H1 (cell line): ENCODE measurements around the gene ZNF695. TPM values are rescaled to one million over a fixed set of nuclear protein-coding genes. Genes with fewer than 3 reads are reported as not detected.

Source experiments
- CTCF ChIA-PET: fragments of 300-600 bp; sonication (Branson Sonifier 250); formaldehyde crosslinking; loops from one replicate; lab custom pipeline; 2021; ENCODE audit not compliant: partially characterized antibody; lab: Charles Lee
- POLR2A ChIA-PET: fragments of 300-600 bp; sonication (Branson Sonifier 250); formaldehyde crosslinking; loops from one replicate; lab custom pipeline; 2021; ENCODE audit warnings: inconsistent platforms; ENCODE audit not compliant: partially characterized antibody; lab: Charles Lee
- DNase-seq, 2 experiments: peaks; one replicate each; pipeline versions ENCODE4 v3.0.0 to v3.0.0-alpha.2; 2010 to 2022; ENCODE audit warnings: low spot score in 2 of 2, low read depth in 1 of 2, mixed read lengths in 1 of 2
- FAIRE-seq: peaks from 2 replicates; lab custom pipeline; 2011; peaks lifted over from hg19 to GRCh38; lab: Jason Lieb, UNC
- H2AFZ ChIP-seq: 2 replicates; pipeline ENCODE4 v1.8.1; 2012; ENCODE audit warnings: low read length, inconsistent platforms
- H2AK5ac ChIP-seq: 2 replicates; pipeline ENCODE4 v1.6.1; 2013; ENCODE audit warnings: low read depth, low read length
- H2BK120ac ChIP-seq: replicated peaks from 2 replicates; pipeline ENCODE3; 2013; ENCODE audit warnings: low read depth, low read length, inconsistent platforms
- H2BK12ac ChIP-seq: 2 replicates; pipeline ENCODE4 v1.6.1; 2013; ENCODE audit warnings: low read depth, low read length
- H2BK15ac ChIP-seq: 2 replicates; pipeline ENCODE4 v1.6.1; 2013; ENCODE audit warnings: low read length
- H2BK20ac ChIP-seq: 2 replicates; pipeline ENCODE4 v1.6.1; 2013; ENCODE audit warnings: low read length
- H2BK5ac ChIP-seq: 2 replicates; pipeline ENCODE4 v1.6.1; 2013; ENCODE audit warnings: low read depth, low read length
- H3K14ac ChIP-seq: 2 replicates; pipeline ENCODE4 v1.6.1; 2013; ENCODE audit warnings: inconsistent platforms; ENCODE audit not compliant: insufficient read length
- H3K18ac ChIP-seq: 2 replicates; pipeline ENCODE4 v1.6.1; 2013; ENCODE audit warnings: low read length; ENCODE audit errors: extremely low read depth
- H3K23ac ChIP-seq: 2 replicates; pipeline ENCODE4 v1.6.1; 2013; ENCODE audit warnings: inconsistent platforms; ENCODE audit not compliant: insufficient read length
- H3K23me2 ChIP-seq: 2 replicates; pipeline ENCODE4 v1.6.1; 2013; ENCODE audit warnings: low read depth, low read length
- H3K27ac ChIP-seq: 2 replicates; pipeline ENCODE4 v1.6.1; 2011; ENCODE audit warnings: low read depth, low read length, inconsistent platforms
- H3K27me3 ChIP-seq, 4 experiments: replicated peaks in 1 of 4; 1 replicate in 1 of 4; 2 replicates in 3 of 4; pipeline versions ENCODE4 v1.6.1 to v1.8.1; 2011 to 2013; ENCODE audit warnings: low read length in 3 of 4, mild to moderate bottlenecking in 3 of 4, inconsistent platforms in 2 of 4, mixed read lengths in 2 of 4, moderate library complexity in 1 of 4; ENCODE audit not compliant: control insufficient read depth in 3 of 4, insufficient read depth in 3 of 4; ENCODE audit errors: extremely low read depth in 1 of 4
- H3K36me3 ChIP-seq, 4 experiments: 2 replicates each; pipeline versions ENCODE4 v1.6.1 to v1.8.1; 2011 to 2013; ENCODE audit warnings: mild to moderate bottlenecking in 4 of 4, low read length in 3 of 4, moderate library complexity in 2 of 4, control low read depth in 1 of 4, inconsistent platforms in 1 of 4; ENCODE audit not compliant: insufficient read depth in 4 of 4, control insufficient read depth in 2 of 4
- H3K4ac ChIP-seq: replicated peaks from 2 replicates; pipeline ENCODE3; 2013; ENCODE audit warnings: low read length, low read depth, mixed read lengths, inconsistent platforms; ENCODE audit not compliant: insufficient read length
- H3K4me1 ChIP-seq, 4 experiments: replicated peaks in 1 of 4; 1 replicate in 1 of 4; 2 replicates in 3 of 4; pipeline versions ENCODE4 v1.6.1 to v1.8.1; 2011 to 2013; ENCODE audit warnings: low read length in 3 of 4, inconsistent platforms in 2 of 4, mixed read lengths in 1 of 4; ENCODE audit not compliant: insufficient read depth in 4 of 4, control insufficient read depth in 3 of 4
- H3K4me2 ChIP-seq, 2 experiments: 2 replicates each; pipeline versions ENCODE4 v1.6.1 to v1.8.1; 2011 to 2013; ENCODE audit warnings: low read depth in 2 of 2, low read length in 2 of 2, control low read depth in 1 of 2, inconsistent platforms in 1 of 2, mild to moderate bottlenecking in 1 of 2; ENCODE audit not compliant: insufficient read depth in 1 of 2
- H3K4me3 ChIP-seq, 4 experiments: fragments of 200-600, 300-600 bp in 1 of 4; sonication (generic), shearing (Covaris generic), sonication (Bioruptor Twin) in 1 of 4; 2 replicates each; pipeline versions ENCODE4 v1.5.1 to v1.8.1; 2011 to 2016; ENCODE audit warnings: low read length in 4 of 4, low read depth in 3 of 4, control low read depth in 2 of 4, inconsistent platforms in 2 of 4, mild to moderate bottlenecking in 2 of 4, mixed read lengths in 1 of 4, moderate library complexity in 1 of 4; ENCODE audit not compliant: insufficient read depth in 2 of 4; ENCODE audit errors: extremely low read depth in 1 of 4
- H3K56ac ChIP-seq: replicated peaks from 2 replicates; pipeline ENCODE3; 2013; ENCODE audit warnings: low read depth, mild to moderate bottlenecking, mixed read lengths, low read length, inconsistent platforms; ENCODE audit not compliant: insufficient read length
- H3K79me1 ChIP-seq: 2 replicates; pipeline ENCODE4 v1.6.1; 2013; ENCODE audit warnings: low read depth, low read length, control low read depth
- H3K79me2 ChIP-seq, 2 experiments: 2 replicates each; pipeline versions ENCODE4 v1.6.1 to v1.8.1; 2012 to 2013; ENCODE audit warnings: low read length in 2 of 2, mild to moderate bottlenecking in 2 of 2, inconsistent platforms in 1 of 2; ENCODE audit not compliant: insufficient read depth in 2 of 2, control insufficient read depth in 1 of 2
- H3K9ac ChIP-seq, 4 experiments: replicated peaks in 1 of 4; 1 replicate in 1 of 4; 2 replicates in 3 of 4; pipeline versions ENCODE4 v1.6.1 to v1.8.1; 2011 to 2013; ENCODE audit warnings: low read depth in 3 of 4, low read length in 3 of 4, control low read depth in 2 of 4, mild to moderate bottlenecking in 2 of 4, moderate library complexity in 2 of 4, inconsistent platforms in 1 of 4; ENCODE audit errors: extremely low read depth in 1 of 4
- H3K9me3 ChIP-seq, 2 experiments: 2 replicates each; pipeline versions ENCODE4 v1.6.1 to v1.8.1; 2012 to 2013; ENCODE audit warnings: mild to moderate bottlenecking in 2 of 2, moderate library complexity in 2 of 2, control low read depth in 1 of 2, inconsistent platforms in 1 of 2, low read depth in 1 of 2, low read length in 1 of 2, mixed read lengths in 1 of 2; ENCODE audit not compliant: insufficient read depth in 2 of 2
- H4K20me1 ChIP-seq, 2 experiments: replicated peaks in 1 of 2; 2 replicates each; pipeline versions ENCODE3 to v1.8.1; 2011 to 2013; ENCODE audit warnings: inconsistent platforms in 2 of 2, low read length in 2 of 2, mild to moderate bottlenecking in 1 of 2; ENCODE audit not compliant: insufficient read depth in 2 of 2, control insufficient read depth in 1 of 2
- H4K5ac ChIP-seq: 2 replicates; pipeline ENCODE4 v1.6.1; 2013; ENCODE audit warnings: low read length, low read depth, mixed read lengths, inconsistent platforms; ENCODE audit not compliant: insufficient read length
- H4K8ac ChIP-seq: 2 replicates; pipeline ENCODE4 v1.8.0; 2013; ENCODE audit warnings: mild to moderate bottlenecking, moderate library complexity, low read length, inconsistent platforms; ENCODE audit not compliant: insufficient read depth; ENCODE audit errors: extremely low read depth
- H4K91ac ChIP-seq: replicated peaks from 2 replicates; pipeline ENCODE3; 2013; ENCODE audit warnings: low read length, mixed read lengths, inconsistent platforms; ENCODE audit not compliant: insufficient read length
- BACH1 ChIP-seq: IDR thresholded peaks from 2 replicates; pipeline ENCODE4 v1.6.1; 2012; ENCODE audit warnings: low read length, improper control_type of control experiment
- KDM5A ChIP-seq: fragments of 200-600 bp; IDR thresholded peaks from 2 replicates; pipeline ENCODE4 v1.7.1; 2012; ENCODE audit warnings: mild to moderate bottlenecking, low read length, inconsistent platforms, mixed read lengths
- SP1 ChIP-seq: IDR thresholded peaks from 2 replicates; pipeline ENCODE4 v1.6.1; 2011; ENCODE audit warnings: low read depth, low read length
- SUZ12 ChIP-seq: fragments of 200-600 bp; sonication (generic); IDR thresholded peaks from 2 replicates; pipeline ENCODE4 v1.6.1; 2012; ENCODE audit warnings: mild to moderate bottlenecking, inconsistent platforms, low read length, moderate library complexity, mixed read lengths
- WGBS, 2 experiments: shearing (Covaris generic) in 1 of 2; methylation state at CpG; one replicate each; pipeline versions ENCODE4 v1.1.6 to v1.1.7; 2013 to 2015; ENCODE audit warnings: low lambda C conversion rate in 2 of 2, mixed read lengths in 2 of 2, inconsistent platforms in 1 of 2, low coverage in 1 of 2, missing lambda C conversion rate in 1 of 2; ENCODE audit not compliant: insufficient replicate concordance in 2 of 2, insufficient coverage in 1 of 2, insufficient read length in 1 of 2; ENCODE audit errors: extremely low coverage in 1 of 2, missing lambda C conversion rate in 1 of 2; 5-methylcytosine and 5-hydroxymethylcytosine counted together
- polyA plus RNA-seq, 7 experiments: library from polyadenylated mRNA; depleted of rRNA in 3 of 7; stranded (reverse) in 5 of 7; unstranded in 2 of 7; fragments of >200 nt in 5 of 7; fragments of 200-250 nt in 2 of 7; gene quantifications; 1 replicate in 5 of 7; 2 replicates in 1 of 7; 4 replicates in 1 of 7; pipeline versions ENCODE4 v1.2.1 to v1.2.3, GENCODE V29; 2011 to 2013; ENCODE audit warnings: missing spikeins in 2 of 7, mixed read lengths in 2 of 7
- total RNA-seq: library from RNA; stranded (reverse); fragmentation: NEBNext Ultra II Directional; extraction: Animal tissue kit (Norgen Biotek cat#: 25700); gene quantifications from 2 replicates; pipeline ENCODE4 v1.2.1, GENCODE V29; 2021

Gene ZNF695
- total and polyA plus RNA-seq, 2 of the 8 experiments (the other 6 are each of a cell fraction or from before 2014, with no cell fraction given) = 9.2 to 27.0 TPM

DNA sequence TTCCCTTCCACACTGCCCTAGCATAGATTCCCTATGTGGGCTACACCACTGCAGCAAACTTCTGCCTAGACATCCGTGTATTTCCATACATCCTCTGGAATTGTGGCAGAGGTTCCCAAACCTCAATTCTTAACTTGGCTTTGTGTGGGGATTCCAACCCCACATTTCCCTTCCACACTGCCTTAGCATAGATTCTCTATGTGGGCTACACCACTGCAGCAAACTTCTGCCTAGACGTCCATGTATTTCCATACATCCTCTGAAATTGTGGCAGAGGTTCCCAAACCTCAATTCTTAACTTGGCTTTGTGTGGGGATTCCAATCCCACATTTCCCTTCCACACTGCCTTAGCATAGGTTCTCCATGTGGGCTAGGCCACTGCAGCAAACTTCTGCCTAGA is 39.4 kb upstream of the ZNF695 start:
- Histone ChIP-seq H2AK5ac (no peak overlapping the region), H3K27me3 (no peaks in the 10 kb centered on the region), H3K4me2 (no peak overlapping the region), H3K23ac (no peak overlapping the region), H3K56ac (no peak overlapping the region), H3K36me3 (peaks cover 0 to 40% (median 0%) of the 10 kb centered on the region in 4 experiments; a peak in 5 of 8 replicates), H2BK20ac (no peak overlapping the region), H3K79me1 (peaks cover 8% of the 10 kb centered on the region), H4K91ac (no peak overlapping the region), H3K23me2 (no peaks in the 10 kb centered on the region), H3K4ac (no peak overlapping the region), H3K18ac (no peak overlapping the region), H3K14ac (no peak overlapping the region), H2BK120ac (no peak overlapping the region), H4K20me1 (no peaks in the 10 kb centered on the region), H4K8ac (no peak overlapping the region), H2BK5ac (no peak overlapping the region), H3K27ac (no peak overlapping the region), H2BK15ac (no peak overlapping the region), H2AFZ (no peak overlapping the region), H2BK12ac (no peak overlapping the region), H3K4me3 (no peak overlapping the region), H3K4me1 (no peaks in the 10 kb centered on the region), H3K9ac (no peak overlapping the region), H4K5ac (no peak overlapping the region), H3K9me3 (peaks cover 79 to 80% of the 10 kb centered on the region in 2 experiments), H3K79me2 (peaks cover 11 to 58% of the 10 kb centered on the region in 2 experiments; a peak in 3 of 4 replicates)
- ChIA-PET POLR2A (no interaction called here), CTCF (interaction anchor here (0.6 kb wide), 1 partner anchor 14 kb away, joined by 5 read pairs; no protein-coding TSS in a partner anchor)
- no peak for FAIRE-seq
- no peak for DNase-seq
- no peak for TF ChIP-seq SUZ12
- no peak for TF ChIP-seq KDM5A
- TF ChIP-seq SP1 = no peak
- TF ChIP-seq BACH1 = no peak
- 97% methylated on average over 2 of the region's 2 CpGs; no CpG with 5 or more reads in 1 of the 2 experiments for WGBS, 2 experiments
